Measurements from ENCODE around the gene CDC42BPB. TPM values are rescaled to one million over a fixed set of nuclear protein-coding genes. Genes with fewer than 3 reads are reported as not detected.
A peak's percentile ranks its signal among the peaks of the same experiment; 100 is the strongest.

The CDC42BPB gene
- total and polyA plus RNA-seq, 2 of the 13 experiments (the other 11 are each of a cell fraction or from before 2014, with no cell fraction given) = 19.7 to 32.3 TPM

- POLR2A ChIA-PET = interaction anchor here (0.6 to 3.9 kb wide), 16 partner anchors 10 to 518 kb away, joined by 3 to 55 read pairs (median 4); partner anchors contain the start of genes CDC42BPB, EIF5 and LBHD2
- Histone ChIP-seq H3K79me2 (ENCODE audit: insufficient read depth, low read length) (peaks cover 29% of the 10 kb centered on the region), H3K4me1 (ENCODE audit: insufficient read depth, low read length) (peaks cover 84% of the 10 kb centered on the region), H2AFZ (ENCODE audit: low read length) (no peak overlapping the region), H3K9me3 (ENCODE audit: low read length) (no peaks in the 10 kb centered on the region), H3K4me2 (ENCODE audit: low read depth, low read length) (peak overlapping the region; percentile 99), H3K27ac (ENCODE audit: extremely low read length, insufficient read depth, low read length) (peak overlapping the region; percentile 99), H3K9ac (ENCODE audit: insufficient read depth, low read depth, low read length) (peak overlapping the region; percentile 87), H3K4me3 (replicated peaks in 1 of 3; ENCODE audit: insufficient read depth in 1 of 3, low read depth in 2 of 3, low read length in 3 of 3) (peak overlapping the region; percentile 63 to 73 (median 65)), H3K27me3 (ENCODE audit: control insufficient read depth in 1 of 2, insufficient read depth in 2 of 2, low read length in 2 of 2) (no peaks in the 10 kb centered on the region; a peak in 1 of 5 replicates), H3K36me3 (replicated peaks in 1 of 2; ENCODE audit: control insufficient read depth in 1 of 2, insufficient read depth in 2 of 2, low read length in 2 of 2) (no peaks in the 10 kb centered on the region), H4K20me1 (ENCODE audit: insufficient read depth, low read length) (peaks cover 8% of the 10 kb centered on the region; the same call in 1 of the 2 replicates)
- CTCF ChIA-PET (ENCODE audit: low intra/inter-chr PET ratio, low total read pairs) = no interaction called here
- WGBS (ENCODE audit: low lambda C conversion rate) = 0% methylated on average over 1 of the region's 8 CpGs
- TSS peak; percentile 95 for BruUV-seq (replicated peaks)
- ATAC-seq = peak; percentile 7
- DNase-seq (ENCODE audit: low spot score) = no peak
- FAIRE-seq = peak; percentile 4
- intact Hi-C loops (cut with micrococcal nuclease; ENCODE audit: unreplicated experiment) = loop anchor here (5.0 kb wide), 1 partner anchor 87 kb away; no protein-coding TSS in a partner anchor
- in situ Hi-C loops (cut with HindIII; ENCODE audit: extremely low pct_ligation_motif_present, low pct_unique_long_range_greater_than_20kb) = no loop called here
- TF ChIP-seq HINFP (CRISPR knock-in tag; IDR thresholded peaks at IDR 0.05; ENCODE audit: low read depth) (no peak), NCOR1 (IDR thresholded peaks at IDR 0.05; ENCODE audit: borderline replicate concordance, low read length) (no peak), ZNF781 (CRISPR knock-in tag; IDR thresholded peaks at IDR 0.05; ENCODE audit: borderline replicate concordance, not compliant biosample characterization) (no peak), PHF20 (CRISPR knock-in tag; IDR thresholded peaks at IDR 0.05) (peak; percentile 11; the same call in 1 of the 2 replicates), ZNF788 (CRISPR knock-in tag; IDR thresholded peaks at IDR 0.05; ENCODE audit: borderline replicate concordance) (0 out of 2 replicates have a peak, but pooled peaks have one; percentile 3), CHCHD3 (CRISPR knock-in tag; IDR thresholded peaks at IDR 0.05) (0 out of 2 replicates have a peak, but pooled peaks have one; percentile 27), ZNF556 (CRISPR knock-in tag; IDR thresholded peaks at IDR 0.05; ENCODE audit: borderline replicate concordance) (no peak), ZNF878 (CRISPR knock-in tag; IDR thresholded peaks at IDR 0.05) (0 out of 2 replicates have a peak, but pooled peaks have one; percentile 13), ATRX (CRISPR knock-in tag; IDR thresholded peaks at IDR 0.05; ENCODE audit: borderline replicate concordance) (peak; percentile 53; the same call in 1 of the 2 replicates), ZNF30 (CRISPR knock-in tag; IDR thresholded peaks at IDR 0.05) (peak; percentile 42; the same call in 1 of the 2 replicates), ATF7-NPFF (CRISPR knock-in tag; IDR thresholded peaks at IDR 0.05; ENCODE audit: low read depth) (no peak), MEIS1 (CRISPR knock-in tag; IDR thresholded peaks at IDR 0.05; ENCODE audit: borderline replicate concordance) (no peak), ZNF576 (CRISPR knock-in tag; IDR thresholded peaks at IDR 0.05) (no peak), ZMAT5 (CRISPR knock-in tag; IDR thresholded peaks at IDR 0.05; ENCODE audit: borderline replicate concordance, low read depth) (peak; percentile 85; the same call in 1 of the 2 replicates), ZNF354B (CRISPR knock-in tag; IDR thresholded peaks at IDR 0.05) (0 out of 2 replicates have a peak, but pooled peaks have one; percentile 56), U2AF2 (IDR thresholded peaks at IDR 0.05; ENCODE audit: low read depth, low read length) (no peak), ZNF563 (CRISPR knock-in tag; IDR thresholded peaks at IDR 0.05) (no peak)
- TF ChIP-seq, protein P1, sequence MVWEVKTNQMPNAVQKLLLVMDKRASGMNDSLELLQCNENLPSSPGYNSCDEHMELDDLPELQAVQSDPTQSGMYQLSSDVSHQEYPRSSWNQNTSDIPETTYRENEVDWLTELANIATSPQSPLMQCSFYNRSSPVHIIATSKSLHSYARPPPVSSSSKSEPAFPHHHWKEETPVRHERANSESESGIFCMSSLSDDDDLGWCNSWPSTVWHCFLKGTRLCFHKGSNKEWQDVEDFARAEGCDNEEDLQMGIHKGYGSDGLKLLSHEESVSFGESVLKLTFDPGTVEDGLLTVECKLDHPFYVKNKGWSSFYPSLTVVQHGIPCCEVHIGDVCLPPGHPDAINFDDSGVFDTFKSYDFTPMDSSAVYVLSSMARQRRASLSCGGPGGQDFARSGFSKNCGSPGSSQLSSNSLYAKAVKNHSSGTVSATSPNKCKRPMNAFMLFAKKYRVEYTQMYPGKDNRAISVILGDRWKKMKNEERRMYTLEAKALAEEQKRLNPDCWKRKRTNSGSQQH (CRISPR knock-in tag; IDR thresholded peaks at IDR 0.05; ENCODE audit: low read depth) = 0 out of 2 replicates have a peak, but pooled peaks have one; percentile 6
- TF ChIP-seq, protein P2, sequence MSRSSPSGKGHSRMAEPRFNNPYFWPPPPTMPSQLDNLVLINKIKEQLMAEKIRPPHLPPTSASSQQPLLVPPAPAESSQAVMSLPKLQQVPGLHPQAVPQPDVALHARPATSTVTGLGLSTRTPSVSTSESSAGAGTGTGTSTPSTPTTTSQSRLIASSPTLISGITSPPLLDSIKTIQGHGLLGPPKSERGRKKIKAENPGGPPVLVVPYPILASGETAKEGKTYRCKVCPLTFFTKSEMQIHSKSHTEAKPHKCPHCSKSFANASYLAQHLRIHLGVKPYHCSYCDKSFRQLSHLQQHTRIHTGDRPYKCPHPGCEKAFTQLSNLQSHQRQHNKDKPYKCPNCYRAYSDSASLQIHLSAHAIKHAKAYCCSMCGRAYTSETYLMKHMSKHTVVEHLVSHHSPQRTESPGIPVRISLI (CRISPR knock-in tag; IDR thresholded peaks at IDR 0.05; ENCODE audit: borderline replicate concordance) = no peak
Observed at GRCh38 chr14:103099733-103100280, 42.5 kb upstream of the CDC42BPB start.
